HG03565 (cell line): Measurements from ENCODE around the gene RHBDD1.
A peak's percentile ranks its signal among the peaks of the same experiment; 100 is the strongest.

ENCODE experiments used
- ATAC-seq: cut with Tn5 transposase; IDR thresholded peaks from one replicate; pipeline ENCODE4 v1.9.1; 2021; ENCODE audit warnings: mild to moderate bottlenecking, moderate library complexity; ENCODE audit not compliant: unreplicated experiment

RHBDD1 gene

DNA sequence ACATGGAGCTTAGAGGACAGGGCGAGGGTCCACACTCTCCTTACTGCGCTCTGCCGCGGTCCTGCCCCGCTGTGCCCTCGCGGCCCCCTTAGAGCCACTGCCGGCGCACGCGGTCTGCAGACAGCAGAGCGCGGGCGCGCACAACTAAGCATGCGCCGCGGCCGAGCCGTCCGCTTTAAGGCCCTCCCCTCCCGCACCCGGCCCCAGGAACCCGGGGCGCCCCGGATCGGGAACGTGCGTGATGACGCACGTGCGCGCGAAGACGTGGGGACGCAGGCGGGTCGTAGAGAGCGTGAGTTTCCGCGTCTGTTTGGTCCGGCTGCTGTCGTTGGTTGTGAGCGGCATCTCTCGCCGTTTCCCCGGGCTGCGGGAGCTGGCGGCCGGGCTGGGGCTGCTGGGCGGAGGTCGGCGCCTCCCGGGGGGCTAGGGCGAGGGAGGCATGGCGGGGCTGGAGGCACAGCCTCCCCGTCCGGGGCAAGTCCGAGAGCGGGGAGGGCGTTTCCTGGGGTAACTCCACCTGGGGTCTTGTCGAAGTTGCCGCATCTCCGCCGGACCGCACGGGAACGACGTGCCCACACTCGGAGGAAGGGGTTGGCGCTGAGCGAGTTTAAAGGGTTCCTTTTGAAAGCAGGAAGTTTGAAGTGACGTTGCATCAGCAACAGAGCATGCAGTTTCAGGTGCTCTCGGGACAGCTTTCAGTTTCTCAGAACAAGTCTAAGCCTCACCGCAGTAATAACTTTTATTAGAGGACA, at the start of gene RHBDD1:
TSS of gene RHBDD1 (plus strand) at position 259 of the 752 bp plus-strand sequence. CDS start 28,640 bp downstream, outside the sequence.
- ATAC-seq = peak; percentile 75

DNA sequence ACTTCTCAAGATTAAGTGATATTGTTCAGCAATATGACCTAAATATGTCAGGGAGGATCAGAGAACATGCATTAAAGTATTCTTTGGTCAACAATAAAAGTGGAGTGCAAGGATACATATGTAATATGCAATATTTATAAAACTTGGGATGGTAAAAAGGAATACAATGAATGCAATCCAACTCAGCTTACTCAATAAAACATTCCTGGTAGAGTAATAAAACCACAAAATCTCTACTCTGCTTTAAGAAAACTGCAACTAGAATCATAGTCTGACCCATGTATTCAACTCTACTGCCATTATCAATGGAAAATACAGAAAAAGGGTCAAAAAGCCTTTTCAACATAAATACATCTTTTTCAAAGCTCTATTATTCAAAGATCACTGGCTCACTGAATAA, 47.8 kb upstream of the RHBDD1 start:
- ATAC-seq = no peak

- no peak for ATAC-seq
Measured at GRCh38 chr2:226788881-226789490, 46.9 kb upstream of the RHBDD1 start.

GRCh38 chr2:226790011-226790410, 45.8 kb upstream of the RHBDD1 start:
- no peak for ATAC-seq

DNA sequence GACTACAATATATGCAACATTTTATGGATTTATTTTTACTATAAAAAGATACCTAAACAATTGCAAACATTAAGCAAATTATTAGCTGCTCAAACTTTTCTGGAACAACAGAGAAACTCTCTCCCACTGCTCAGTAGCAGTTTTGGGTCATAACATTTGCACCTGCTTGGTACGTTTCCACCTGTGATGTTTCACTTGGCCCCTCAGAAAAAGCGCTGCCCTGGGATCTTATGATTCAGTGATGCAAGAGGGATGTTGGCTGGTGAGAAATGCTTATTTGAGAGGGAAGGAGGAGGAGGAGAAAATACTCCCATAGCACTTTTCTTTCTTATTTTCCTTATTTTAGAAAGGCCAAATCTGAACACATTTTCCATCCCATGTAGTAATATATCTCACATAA, 45.4 kb upstream of the RHBDD1 start:
- no peak for ATAC-seq

DNA sequence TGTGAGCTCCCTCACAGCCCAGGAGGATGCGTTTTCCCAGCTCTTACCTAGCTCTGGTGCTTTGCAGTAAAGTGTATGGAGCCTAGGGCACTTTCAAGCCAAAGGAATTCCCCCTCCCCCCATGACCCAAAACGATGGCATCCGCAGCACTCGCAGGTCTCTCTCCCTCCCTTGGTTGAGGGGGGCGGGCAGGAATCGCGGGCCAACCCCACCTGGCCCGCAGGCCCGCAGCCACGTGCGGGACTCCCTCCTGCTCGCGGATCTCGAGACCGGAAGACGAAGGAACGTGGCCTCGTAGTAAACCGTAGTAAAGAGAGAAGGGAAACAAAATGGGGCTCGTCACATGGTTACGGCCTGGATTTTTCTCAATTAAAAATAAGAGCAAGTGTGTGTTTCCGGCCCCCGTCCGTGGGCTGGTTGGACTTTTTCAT, 44.8 kb upstream of the RHBDD1 start:
- peak; percentile 54 for ATAC-seq

- ATAC-seq = peak; percentile 95
Measured at GRCh38 chr2:226791487-226792081, 44.3 kb upstream of the RHBDD1 start.

DNA sequence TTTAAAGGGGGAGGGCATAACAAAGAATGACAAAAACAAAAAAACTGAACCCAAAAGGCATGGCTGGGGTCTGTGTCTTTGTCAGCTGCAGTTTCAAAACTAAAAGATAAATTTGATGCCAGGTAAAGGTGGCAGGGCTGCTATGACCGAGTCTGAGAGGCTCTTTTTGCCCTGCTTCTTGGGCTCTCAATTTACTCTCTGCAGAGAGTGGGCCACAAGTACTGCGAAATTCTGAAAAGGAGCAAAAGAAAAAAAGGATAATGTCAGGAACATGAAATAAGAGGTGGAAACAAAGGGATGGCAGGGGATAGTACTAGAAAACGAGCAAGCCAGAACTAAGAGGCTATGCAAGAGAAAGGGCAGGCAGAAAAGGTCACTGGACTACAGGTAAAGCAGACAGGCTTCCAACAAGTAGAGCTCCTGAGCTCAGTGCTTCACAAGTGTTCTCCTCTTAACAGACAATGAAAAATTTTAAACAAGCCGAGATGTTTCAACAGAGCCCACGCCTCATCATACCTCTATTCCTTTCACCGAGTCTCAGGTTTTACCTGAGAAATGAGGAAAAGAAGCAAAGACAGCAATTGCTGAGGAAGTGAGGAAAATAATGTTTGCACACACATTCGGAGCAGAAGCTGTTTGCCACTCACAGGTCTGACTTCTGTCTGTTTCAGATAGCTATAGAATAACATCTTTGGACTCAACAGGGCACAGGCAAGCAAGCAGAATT, 43.5 kb upstream of the RHBDD1 start:
- ATAC-seq = no peak

- ATAC-seq = no peak
Measured at GRCh38 chr2:226793646-226794045, 42.2 kb upstream of the RHBDD1 start.

- no peak for ATAC-seq
Measured at GRCh38 chr2:226794196-226794661, 41.6 kb upstream of the RHBDD1 start.

GRCh38 chr2:226794751-226795171, 41.1 kb upstream of the RHBDD1 start:
- no peak for ATAC-seq

GRCh38 chr2:226795281-226796011, 40.4 kb upstream of the RHBDD1 start:
- no peak for ATAC-seq

- ATAC-seq = no peak
Measured at GRCh38 chr2:226796012-226796839, 39.6 kb upstream of the RHBDD1 start.

- ATAC-seq = no peak
Measured at GRCh38 chr2:226796840-226797288, 39.0 kb upstream of the RHBDD1 start.

GRCh38 chr2:226797289-226797988, 38.4 kb upstream of the RHBDD1 start:
- ATAC-seq = no peak

DNA sequence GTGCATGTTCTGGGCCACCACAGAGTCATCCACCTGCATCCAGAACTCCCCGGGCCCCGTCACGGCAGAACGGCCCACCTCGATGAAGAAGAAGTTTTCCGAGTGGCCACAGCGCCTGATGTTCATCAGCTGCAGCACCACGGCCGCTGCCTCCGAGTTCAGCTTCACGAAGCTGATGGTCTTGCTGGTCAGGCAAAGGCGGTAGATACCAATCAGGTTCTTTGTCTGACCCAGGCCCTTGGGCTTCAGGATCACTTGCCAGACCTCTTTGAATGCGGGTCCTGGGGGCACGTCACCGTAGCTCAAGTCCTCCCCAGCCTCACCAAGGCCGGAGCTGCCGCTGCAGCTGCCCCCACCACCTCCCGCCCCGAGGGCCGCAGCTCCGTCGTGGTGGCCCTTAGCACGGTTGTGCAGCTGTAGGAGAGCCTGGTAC, 37.8 kb upstream of the RHBDD1 start:
- ATAC-seq = no peak

DNA sequence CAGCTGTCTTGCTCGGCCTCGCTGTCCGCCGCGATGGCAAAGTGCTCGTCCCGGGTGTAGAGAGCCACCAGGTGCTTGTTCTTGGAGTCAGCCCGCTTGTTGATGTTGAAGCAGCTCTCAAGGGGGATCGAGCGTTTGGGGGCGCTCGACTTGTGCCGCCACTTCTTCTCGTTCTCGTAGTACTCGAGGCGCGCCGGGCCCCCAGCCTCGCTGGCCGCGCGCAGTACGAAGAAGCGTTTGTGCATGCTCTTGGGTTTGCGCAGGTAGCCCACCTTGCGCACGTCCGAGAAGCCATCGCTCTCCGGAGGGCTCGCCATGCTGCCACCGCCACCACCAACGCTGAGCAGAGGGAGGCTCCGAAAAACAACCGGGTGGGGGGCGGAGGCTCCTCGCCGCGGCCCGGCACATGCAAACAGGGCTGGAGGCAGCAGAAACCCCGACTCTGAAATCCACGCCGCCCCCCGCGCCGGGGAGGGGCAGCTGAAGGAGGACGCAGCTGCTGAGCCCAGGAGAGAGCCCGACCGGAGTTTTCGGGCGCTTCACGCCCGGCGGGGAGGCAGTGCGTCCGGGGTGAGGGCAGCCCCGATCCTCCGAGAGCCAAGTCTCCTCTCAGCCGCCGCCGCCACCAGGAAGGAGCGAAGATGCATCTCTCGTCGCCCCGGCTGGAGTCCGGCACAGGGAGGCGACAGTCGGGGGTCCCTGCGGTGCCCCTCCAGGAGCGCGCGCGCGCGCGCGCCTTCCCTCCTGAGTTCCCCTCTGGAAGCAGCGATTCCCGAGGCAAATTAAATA, 37.2 kb upstream of the RHBDD1 start:
- peak; percentile 15 for ATAC-seq
